NCI-H2107 treated with DMSO at 0.1 percent for 48 hours (cell line): ENCODE results near the gene SULT1A3.
"Not testable (repeated sequence)": the region's sequence is repeated elsewhere in the genome, so short reads cannot be mapped to it uniquely, and the experiment has no call there.

Experiments
- DNase-seq: peaks from one replicate; lab custom pipeline; 2025; ENCODE audit not compliant: unreplicated experiment; lab: John Stamatoyannopoulos, UW

SULT1A3 gene

GRCh38 chr16:30186782-30187555 lies 12.1 kb upstream of the SULT1A3 start:
- no peak for DNase-seq

GRCh38 chr16:30187556-30187865 lies 11.5 kb upstream of the SULT1A3 start:
- no peak for DNase-seq

- DNase-seq, result no peak
These were observed 11.0 kb upstream of the SULT1A3 start for GRCh38 chr16:30187971-30188561.

- not testable (repeated sequence) for DNase-seq
These were observed 7.9 kb upstream of the SULT1A3 start for GRCh38 chr16:30191158-30191557.

GRCh38 chr16:30193098-30193497 lies 6.0 kb upstream of the SULT1A3 start:
- DNase-seq, result not testable (repeated sequence)

GRCh38 chr16:30193615-30194014 lies 5.4 kb upstream of the SULT1A3 start, which contains the start of the genes BOLA2B and SLX1A:
BOLA2B (minus strand) TSS chr16:30193666; CDS start chr16:30193595, 71 bp downstream.
SLX1A (plus strand) TSS chr16:30193875; CDS start chr16:30194085, 210 bp downstream.
- DNase-seq, result not testable (repeated sequence)

GRCh38 chr16:30194172-30194925 lies 4.7 kb upstream of the SULT1A3 start:
- DNase-seq, result not testable (repeated sequence)

- DNase-seq, result not testable (repeated sequence)
These were observed 2.1 kb upstream of the SULT1A3 start for GRCh38 chr16:30197001-30197400.

GRCh38 chr16:30199608-30200343 lies 721 bp downstream of the SULT1A3 start:
- DNase-seq, result not testable (repeated sequence)

- DNase-seq, result not testable (repeated sequence)
These were observed 6.6 kb downstream of the SULT1A3 start for GRCh38 chr16:30205541-30206236.

- DNase-seq, result not testable (repeated sequence)
These were observed 7.2 kb downstream of the SULT1A3 start for GRCh38 chr16:30206252-30206651.

- not testable (repeated sequence) for DNase-seq
These were observed 8.1 kb downstream of the SULT1A3 start for GRCh38 chr16:30207063-30207704.

- not testable (repeated sequence) for DNase-seq
These were observed 10.0 kb downstream of the SULT1A3 start for GRCh38 chr16:30209032-30209431.

GRCh38 chr16:30211414-30211813 lies 12.4 kb downstream of the SULT1A3 start:
- DNase-seq, result not testable (repeated sequence)

- not testable (repeated sequence) for DNase-seq
These were observed 18.0 kb downstream of the SULT1A3 start for GRCh38 chr16:30217082-30217481.

GRCh38 chr16:30248379-30248778 lies 49.3 kb downstream of the SULT1A3 start, which contains the start of gene NPIPB13:
NPIPB13 (minus strand) TSS chr16:30248479; CDS start chr16:30245573, 2,906 bp downstream.
- DNase-seq, result not testable (repeated sequence)
